NCI-H345 treated with DMSO at 0.1 percent for 48 hours (cell line): ENCODE data around the gene F8.

ENCODE experiments used
- DNase-seq: peaks from one replicate; lab custom pipeline; 2025; ENCODE audit not compliant: unreplicated experiment; lab: John Stamatoyannopoulos, UW

Gene F8

GRCh38 chrX:154791467-154791866 lies 231.1 kb downstream of the F8 start:
- DNase-seq = no peak
